Subcutaneous preadipocyte (primary cell): ENCODE results near the gene TRPM2. TPM values are rescaled to one million over a fixed set of nuclear protein-coding genes. Genes with fewer than 3 reads are reported as not detected.

ENCODE experiments used
- small RNA-seq: library from RNA; depleted of rRNA; stranded (forward); fragments of <200 nt; gene quantifications from one replicate; pipeline ENCODE3, GENCODE V24; 2012
- total RNA-seq: library from RNA; depleted of rRNA; stranded (reverse); fragments of >200 nt; gene quantifications from 2 replicates; pipeline ENCODE4 v1.2.3, GENCODE V29; 2012

The TRPM2 gene
- not detected in 2 replicates for total RNA-seq

GRCh38 chr21:44353191-44353970 lies at the start of gene TRPM2:
TSS of gene TRPM2 (plus strand) at chr21:44353621. CDS start at chr21:44353701, 80 bp downstream.

GRCh38 chr21:44338971-44339910 lies 14.2 kb upstream of the TRPM2 start, which contains the start of gene CFAP410:
TSS of gene CFAP410 (minus strand) at chr21:44339390. CDS start at chr21:44339194, 196 bp downstream.

GRCh38 chr21:44454747-44455523 lies 101.5 kb downstream of the TRPM2 start, which contains the start of gene LRRC3:
TSS of gene LRRC3 (plus strand) at chr21:44455510. CDS start at chr21:44456645, 1,135 bp downstream.

Small RNAs within 50 kb of the gene (small RNA-seq; reads per million reads assigned to genes)
- not detected for gene RF00285

Other genes starting within 250 kb of the TRPM2 start
- 4.8 and 30.1 TPM in 2 replicates for gene PWP2, start 246.2 kb upstream of the TRPM2 start, total RNA-seq
- 19.5 and 38.5 TPM in 2 replicates for gene GATD3, start 219.9 kb upstream of the TRPM2 start, total RNA-seq
- gene ICOSLG, start 112.7 kb upstream of the TRPM2 start, total RNA-seq, result 0.37 and 0.39 TPM in 2 replicates
- not detected in 2 replicates for gene DNMT3L, start 91.7 kb upstream of the TRPM2 start, total RNA-seq
- not detected in 2 replicates for gene AIRE, start 67.7 kb upstream of the TRPM2 start, total RNA-seq
- gene PFKL, start 53.6 kb upstream of the TRPM2 start, total RNA-seq, result 157 and 176 TPM in 2 replicates
- gene CFAP410, start 14.2 kb upstream of the TRPM2 start, total RNA-seq, result 5.7 and 11.0 TPM in 2 replicates
- gene LRRC3, start 101.9 kb downstream of the TRPM2 start, total RNA-seq, result 1.2 and 1.5 TPM in 2 replicates
- not detected in 2 replicates for gene KRTAP10-1, start 186.6 kb downstream of the TRPM2 start, total RNA-seq
- not detected in 2 replicates for gene KRTAP10-2, start 197.9 kb downstream of the TRPM2 start, total RNA-seq
- gene KRTAP10-3, start 205.2 kb downstream of the TRPM2 start, total RNA-seq, result not detected in 2 replicates
- gene KRTAP10-4, start 220.1 kb downstream of the TRPM2 start, total RNA-seq, result not detected in 2 replicates
- gene KRTAP10-5, start 227.0 kb downstream of the TRPM2 start, total RNA-seq, result not detected in 2 replicates
- gene KRTAP10-6, start 238.9 kb downstream of the TRPM2 start, total RNA-seq, result not detected in 2 replicates
- not detected in 2 replicates for gene KRTAP10-7, start 247.0 kb downstream of the TRPM2 start, total RNA-seq